BE2C (cell line): ENCODE measurements around the gene ETV5.

Experiments
- DNase-seq: peaks from one replicate; pipeline ENCODE4 v3.0.0-alpha.2; 2020
- H3K27me3 ChIP-seq: fragments of 250-450 bp; sonication (Bioruptor Pico); 2 replicates; pipeline ENCODE4 v1.5.1; 2020; ENCODE audit warnings: mild to moderate bottlenecking
- H3K36me3 ChIP-seq: fragments of 250-450 bp; sonication (Bioruptor Pico); 2 replicates; pipeline ENCODE4 v1.5.1; 2020; ENCODE audit warnings: mild to moderate bottlenecking
- H3K4me1 ChIP-seq: fragments of 250-450 bp; sonication (Bioruptor Pico); 2 replicates; pipeline ENCODE4 v1.5.1; 2020
- H3K4me3 ChIP-seq: 2 replicates; pipeline ENCODE4 v1.5.1; 2011; ENCODE audit warnings: low read depth, low read length
- H3K9me3 ChIP-seq: fragments of 250-450 bp; sonication (Bioruptor Pico); 2 replicates; pipeline ENCODE4 v1.5.1; 2020
- TF ChIP-seq, protein P1 (sequence below): IDR thresholded peaks from 2 replicates; pipeline ENCODE4 v1.5.1; 2012; ENCODE audit warnings: mild to moderate bottlenecking, low read depth, low read length

The ETV5 gene

DNA sequence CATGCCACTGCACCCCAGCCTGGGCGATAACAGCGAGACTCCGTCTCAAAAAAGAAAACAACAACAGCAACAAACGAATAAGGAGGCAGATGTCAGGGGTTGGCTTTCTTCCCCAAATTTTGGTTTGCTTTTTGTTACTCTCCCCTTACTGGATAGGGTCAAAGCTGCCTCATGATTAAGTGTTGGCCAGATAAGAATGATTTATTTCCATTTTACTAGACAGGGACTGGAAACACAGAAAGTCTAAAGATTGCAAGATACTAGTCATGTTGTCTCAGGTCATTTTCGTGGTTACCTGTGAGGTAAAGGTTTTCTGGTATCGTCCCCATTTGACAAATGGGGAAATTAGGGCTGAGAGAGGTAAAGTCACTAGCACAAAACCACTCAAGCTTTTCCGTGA lies 18.6 kb upstream of the ETV5 start:
- Histone ChIP-seq H3K9me3 (no peaks in the 10 kb centered on the region), H3K27me3 (no peaks in the 10 kb centered on the region), H3K4me1 (no peaks in the 10 kb centered on the region; the same call in none of the 2 replicates), H3K4me3 (no peak overlapping the region), H3K36me3 (no peaks in the 10 kb centered on the region)
- TF ChIP-seq, protein P1, sequence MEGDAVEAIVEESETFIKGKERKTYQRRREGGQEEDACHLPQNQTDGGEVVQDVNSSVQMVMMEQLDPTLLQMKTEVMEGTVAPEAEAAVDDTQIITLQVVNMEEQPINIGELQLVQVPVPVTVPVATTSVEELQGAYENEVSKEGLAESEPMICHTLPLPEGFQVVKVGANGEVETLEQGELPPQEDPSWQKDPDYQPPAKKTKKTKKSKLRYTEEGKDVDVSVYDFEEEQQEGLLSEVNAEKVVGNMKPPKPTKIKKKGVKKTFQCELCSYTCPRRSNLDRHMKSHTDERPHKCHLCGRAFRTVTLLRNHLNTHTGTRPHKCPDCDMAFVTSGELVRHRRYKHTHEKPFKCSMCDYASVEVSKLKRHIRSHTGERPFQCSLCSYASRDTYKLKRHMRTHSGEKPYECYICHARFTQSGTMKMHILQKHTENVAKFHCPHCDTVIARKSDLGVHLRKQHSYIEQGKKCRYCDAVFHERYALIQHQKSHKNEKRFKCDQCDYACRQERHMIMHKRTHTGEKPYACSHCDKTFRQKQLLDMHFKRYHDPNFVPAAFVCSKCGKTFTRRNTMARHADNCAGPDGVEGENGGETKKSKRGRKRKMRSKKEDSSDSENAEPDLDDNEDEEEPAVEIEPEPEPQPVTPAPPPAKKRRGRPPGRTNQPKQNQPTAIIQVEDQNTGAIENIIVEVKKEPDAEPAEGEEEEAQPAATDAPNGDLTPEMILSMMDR = no peak
- no peak for DNase-seq

DNA sequence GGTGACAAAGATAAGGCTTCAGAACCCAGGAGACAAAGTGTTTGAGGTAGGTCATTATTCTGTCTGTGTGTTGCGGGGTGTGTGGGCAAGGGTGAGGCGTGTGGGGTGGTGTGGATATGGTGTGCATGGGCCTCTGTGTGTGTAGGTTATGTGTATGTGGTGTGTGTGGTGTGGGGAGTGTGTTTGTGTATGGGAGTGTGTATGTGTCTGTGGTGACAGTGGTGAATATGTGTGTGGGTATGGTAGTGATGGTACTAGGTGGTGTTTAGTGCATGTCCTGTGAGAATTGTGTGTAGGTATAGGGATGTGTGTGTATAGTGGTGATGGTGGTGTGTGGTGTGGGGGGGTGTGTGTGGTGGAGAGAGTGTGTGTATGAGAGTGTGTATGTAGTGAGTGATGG lies 16.2 kb upstream of the ETV5 start:
- no peak overlapping the region for H3K4me3 ChIP-seq
- H3K27me3 ChIP-seq = no peaks in the 10 kb centered on the region
- DNase-seq = no peak
- no peaks in the 10 kb centered on the region for H3K36me3 ChIP-seq
- no peaks in the 10 kb centered on the region for H3K9me3 ChIP-seq
- TF ChIP-seq, protein P1 = no peak
- H3K4me1 ChIP-seq = no peaks in the 10 kb centered on the region; the same call in none of the 2 replicates

DNA sequence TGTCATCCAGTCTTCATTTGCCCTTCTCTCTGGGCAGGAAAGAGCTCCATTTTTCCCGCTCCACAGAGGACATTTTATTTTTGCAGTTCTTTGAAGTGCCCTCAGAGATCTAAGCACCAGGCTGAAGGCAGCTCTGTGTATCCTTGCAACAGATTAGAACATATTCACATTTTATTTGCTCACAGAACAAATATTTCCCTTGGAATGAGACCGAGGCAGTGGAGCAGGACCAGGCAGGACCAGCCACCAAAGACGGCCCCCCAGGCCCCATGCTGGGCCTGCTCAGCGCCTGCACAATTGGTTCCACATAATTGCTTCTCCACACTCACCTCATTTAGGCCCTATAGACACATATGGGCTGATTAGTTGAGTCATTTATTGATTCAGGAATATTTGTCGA lies 15.7 kb upstream of the ETV5 start:
- H3K4me3 ChIP-seq = no peak overlapping the region
- H3K36me3 ChIP-seq = no peaks in the 10 kb centered on the region
- DNase-seq = no peak
- no peaks in the 10 kb centered on the region for H3K9me3 ChIP-seq
- H3K4me1 ChIP-seq = no peaks in the 10 kb centered on the region; the same call in none of the 2 replicates
- TF ChIP-seq, protein P1 = no peak
- no peaks in the 10 kb centered on the region for H3K27me3 ChIP-seq

DNA sequence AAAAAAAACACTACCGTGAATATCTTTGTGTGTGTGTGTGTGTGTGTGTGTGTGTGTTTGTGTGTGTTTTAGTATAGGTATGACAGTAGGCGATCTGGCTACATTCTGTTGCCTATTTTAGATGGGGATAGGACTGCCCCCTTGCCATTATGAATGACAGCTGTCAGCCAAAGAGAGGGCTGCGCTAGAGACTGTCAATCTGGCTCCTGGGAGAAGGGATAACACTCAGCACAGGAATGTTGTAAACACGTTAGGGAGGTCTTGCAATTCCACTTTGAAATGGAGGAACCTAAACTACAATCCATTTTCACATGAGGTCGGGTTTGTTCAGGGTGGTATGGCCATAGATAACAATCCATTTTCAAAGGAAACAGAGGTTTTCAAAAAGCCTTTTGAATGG lies 14.1 kb upstream of the ETV5 start:
- Histone ChIP-seq H3K4me1 (no peaks in the 10 kb centered on the region; the same call in none of the 2 replicates), H3K36me3 (no peaks in the 10 kb centered on the region), H3K4me3 (no peak overlapping the region), H3K9me3 (no peaks in the 10 kb centered on the region), H3K27me3 (no peaks in the 10 kb centered on the region)
- TF ChIP-seq, protein P1 = no peak
- DNase-seq = no peak

DNA sequence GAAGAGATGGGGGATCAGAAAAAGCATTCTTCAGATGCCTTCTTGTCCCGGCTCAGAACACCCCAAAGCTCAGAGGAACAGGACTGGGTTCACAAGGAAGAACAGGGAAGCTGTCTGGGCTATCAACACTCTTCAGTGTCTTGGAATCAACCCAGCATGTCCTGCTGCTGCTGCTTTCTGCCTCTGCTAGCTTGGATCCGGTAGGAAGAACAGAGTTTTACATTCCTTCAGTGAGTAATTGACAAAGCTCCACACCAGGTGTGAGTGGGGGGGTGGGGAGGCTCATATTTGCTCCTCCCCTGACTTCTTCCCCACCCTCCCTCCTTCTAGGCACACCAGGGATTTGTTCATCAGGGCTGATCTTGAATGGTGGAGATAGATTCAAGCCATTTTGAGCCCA lies 13.1 kb upstream of the ETV5 start:
- Histone ChIP-seq H3K27me3 (no peaks in the 10 kb centered on the region), H3K9me3 (no peaks in the 10 kb centered on the region), H3K4me3 (no peak overlapping the region), H3K4me1 (no peaks in the 10 kb centered on the region; the same call in none of the 2 replicates), H3K36me3 (no peaks in the 10 kb centered on the region)
- TF ChIP-seq, protein P1 = no peak
- DNase-seq = no peak

DNA sequence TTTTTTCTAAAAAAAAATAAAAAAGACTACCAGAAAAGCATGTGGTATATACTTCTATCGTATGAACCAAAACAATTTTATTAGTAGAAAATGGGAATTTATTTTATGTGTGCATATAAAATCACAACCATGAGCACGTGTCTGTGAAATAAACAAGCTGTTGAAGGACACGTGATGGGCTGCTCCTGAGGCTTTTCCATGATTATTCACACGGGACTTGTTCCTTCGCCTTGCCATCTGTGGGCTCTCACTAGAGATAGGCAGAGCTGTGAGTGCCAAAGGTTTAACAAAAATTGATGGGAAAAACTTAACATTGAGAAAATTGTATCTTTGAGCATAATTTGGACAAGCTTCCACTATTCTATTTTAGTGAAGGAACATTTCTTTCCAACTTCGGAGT lies 12.4 kb upstream of the ETV5 start:
- H3K27me3 ChIP-seq = no peaks in the 10 kb centered on the region
- H3K36me3 ChIP-seq = no peaks in the 10 kb centered on the region

More for the DNA sequence above, 12.4 kb upstream of the ETV5 start:
- DNase-seq = no peak
- no peaks in the 10 kb centered on the region for H3K9me3 ChIP-seq
- no peak overlapping the region for H3K4me3 ChIP-seq
- H3K4me1 ChIP-seq = no peaks in the 10 kb centered on the region; the same call in none of the 2 replicates
- TF ChIP-seq, protein P1 = no peak
